HL-60 (cell line): ENCODE measurements around the gene TMEM225.

ENCODE experiments used
- GABPA ChIP-seq: IDR thresholded peaks from 2 replicates; pipeline ENCODE4 v1.6.1; 2012; ENCODE audit warnings: low read depth
- TF ChIP-seq, protein P1 (sequence below): IDR thresholded peaks from one replicate; pipeline ENCODE4 v1.5.1; 2011; ENCODE audit warnings: low read length, control low read depth, inconsistent platforms; ENCODE audit not compliant: insufficient read depth

DNA sequence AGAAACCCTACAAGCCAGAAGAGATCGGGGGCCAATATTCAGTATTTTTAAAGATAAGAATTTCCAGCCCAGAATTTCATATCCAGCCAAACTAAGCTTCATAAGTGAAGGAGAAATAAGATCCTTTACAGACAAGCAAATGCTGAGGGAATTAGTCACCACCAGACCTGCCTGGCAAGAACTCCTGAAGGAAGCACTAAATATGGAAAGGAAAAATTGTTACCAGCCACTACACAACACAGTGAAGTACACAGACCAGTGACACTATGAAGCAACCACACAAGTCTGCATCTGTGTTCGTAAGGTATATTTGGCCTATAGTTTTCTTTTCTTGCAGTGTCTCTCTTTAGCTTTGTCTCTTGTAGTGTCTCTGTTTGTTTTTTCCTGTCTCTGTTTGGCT is 29.0 kb downstream of the TMEM225 start:
- TF ChIP-seq, protein P1, sequence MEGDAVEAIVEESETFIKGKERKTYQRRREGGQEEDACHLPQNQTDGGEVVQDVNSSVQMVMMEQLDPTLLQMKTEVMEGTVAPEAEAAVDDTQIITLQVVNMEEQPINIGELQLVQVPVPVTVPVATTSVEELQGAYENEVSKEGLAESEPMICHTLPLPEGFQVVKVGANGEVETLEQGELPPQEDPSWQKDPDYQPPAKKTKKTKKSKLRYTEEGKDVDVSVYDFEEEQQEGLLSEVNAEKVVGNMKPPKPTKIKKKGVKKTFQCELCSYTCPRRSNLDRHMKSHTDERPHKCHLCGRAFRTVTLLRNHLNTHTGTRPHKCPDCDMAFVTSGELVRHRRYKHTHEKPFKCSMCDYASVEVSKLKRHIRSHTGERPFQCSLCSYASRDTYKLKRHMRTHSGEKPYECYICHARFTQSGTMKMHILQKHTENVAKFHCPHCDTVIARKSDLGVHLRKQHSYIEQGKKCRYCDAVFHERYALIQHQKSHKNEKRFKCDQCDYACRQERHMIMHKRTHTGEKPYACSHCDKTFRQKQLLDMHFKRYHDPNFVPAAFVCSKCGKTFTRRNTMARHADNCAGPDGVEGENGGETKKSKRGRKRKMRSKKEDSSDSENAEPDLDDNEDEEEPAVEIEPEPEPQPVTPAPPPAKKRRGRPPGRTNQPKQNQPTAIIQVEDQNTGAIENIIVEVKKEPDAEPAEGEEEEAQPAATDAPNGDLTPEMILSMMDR: no peak
- no peak for TF ChIP-seq GABPA
